ENCODE data around the gene CNR2. TPM values are rescaled to one million over a fixed set of nuclear protein-coding genes. Genes with fewer than 3 reads are reported as not detected.
"Not testable (repeated sequence)": the region's sequence is repeated elsewhere in the genome, so short reads cannot be mapped to it uniquely, and the experiment has no call there.

Gene CNR2
- total RNA-seq (2021; fragmentation: NEBNext Ultra II Directional; extraction: Animal tissue kit (Norgen Biotek cat#: 25700)), result not detected
- long read RNA-seq, result 0 reads

GRCh38 chr1:23913212-23913880, at the start of gene CNR2:
TSS of gene CNR2 (minus strand) at chr1:23913362. CDS start at chr1:23875617, 37,745 bp downstream.
- no peaks in the 10 kb centered on the region for H3K36me3 Mint-ChIP-seq (ENCODE audit: low read depth)
- no peak for TF ChIP-seq CTCF (IDR thresholded peaks at IDR 0.05)
- no peak within 1 kb of the TSS for H3K4me3 Mint-ChIP-seq
- H3K27ac Mint-ChIP-seq, result no peak within 1 kb of the TSS
- no peaks in the 10 kb centered on the region for H3K9me3 Mint-ChIP-seq
- H3K27me3 Mint-ChIP-seq (ENCODE audit: insufficient read depth), result peaks cover 25% of the 10 kb centered on the region
- H3K4me1 Mint-ChIP-seq (ENCODE audit: low read depth), result no peaks in the 10 kb centered on the region
- DNase-seq, result no peak

GRCh38 chr1:23960291-23961020, 47.3 kb upstream of the CNR2 start:
- Mint-ChIP-seq H3K27ac (peak overlapping the region; percentile 100), H3K4me1 (ENCODE audit: low read depth) (peaks cover 64% of the 10 kb centered on the region), H3K4me3 (peak overlapping the region; percentile 99), H3K36me3 (ENCODE audit: low read depth) (peaks cover 34% of the 10 kb centered on the region), H3K9me3 (no peaks in the 10 kb centered on the region), H3K27me3 (ENCODE audit: insufficient read depth) (peaks cover 4% of the 10 kb centered on the region; the same call in 1 of the 2 replicates)
- DNase-seq, result peak; percentile 33
- TF ChIP-seq CTCF (IDR thresholded peaks at IDR 0.05), result no peak

- DNase-seq, result peak; percentile 95
- TF ChIP-seq CTCF (IDR thresholded peaks at IDR 0.05), result no peak
- no peaks in the 10 kb centered on the region for H3K9me3 Mint-ChIP-seq
- H3K36me3 Mint-ChIP-seq (ENCODE audit: low read depth), result peaks cover 34% of the 10 kb centered on the region
- peak within 1 kb of the TSS; percentile 100 for H3K27ac Mint-ChIP-seq
- H3K4me1 Mint-ChIP-seq (ENCODE audit: low read depth), result peaks cover 66% of the 10 kb centered on the region
- H3K27me3 Mint-ChIP-seq (ENCODE audit: insufficient read depth), result peaks cover 4% of the 10 kb centered on the region; the same call in 1 of the 2 replicates
- peak within 1 kb of the TSS; percentile 99 for H3K4me3 Mint-ChIP-seq
These were observed 46.5 kb upstream of the CNR2 start, which contains the start of gene PNRC2 for GRCh38 chr1:23959461-23960290. TSS of gene PNRC2 (plus strand) at chr1:23959828. CDS start at chr1:23961458, 1,630 bp downstream.

- no peaks in the 10 kb centered on the region for H3K9me3 Mint-ChIP-seq
These were observed 45.8 kb upstream of the CNR2 start for GRCh38 chr1:23958810-23959460.

GRCh38 chr1:23958040-23958809, 45.1 kb upstream of the CNR2 start:
- Mint-ChIP-seq H3K4me3 (peak overlapping the region; percentile 99), H3K36me3 (ENCODE audit: low read depth) (peaks cover 29% of the 10 kb centered on the region), H3K4me1 (ENCODE audit: low read depth) (peaks cover 63% of the 10 kb centered on the region), H3K27ac (peak overlapping the region; percentile 100)
- not testable (repeated sequence) for DNase-seq; H3K9me3 Mint-ChIP-seq; H3K27me3 Mint-ChIP-seq (ENCODE audit: insufficient read depth)

More at GRCh38 chr1:23958810-23959460, 45.8 kb upstream of the CNR2 start:
- Mint-ChIP-seq H3K36me3 (ENCODE audit: low read depth) (peaks cover 31% of the 10 kb centered on the region), H3K4me3 (peak overlapping the region; percentile 99), H3K27me3 (ENCODE audit: insufficient read depth) (peaks cover 4% of the 10 kb centered on the region; the same call in 1 of the 2 replicates), H3K27ac (peak overlapping the region; percentile 100), H3K4me1 (ENCODE audit: low read depth) (peaks cover 63% of the 10 kb centered on the region)
- DNase-seq, result peak; percentile 88
- peak; percentile 17 for TF ChIP-seq CTCF (IDR thresholded peaks at IDR 0.05)
